Stimulated activated naive CD8-positive, alpha-beta T cell treated with anti-CD3 and anti-CD28 coated beads, Interleukin-15, Interleukin-2, amounts not matched to agents 100 U/mL and 50 U/mL, for 24 hours (primary cell): Measurements from ENCODE around the gene LCE1E.

Source experiments
- ATAC-seq: fragments of 150-1000 bp; cut with Tn5 transposase; one replicate; pipeline ENCODE4 v1.10.0; 2021
- DNase-seq: peaks from one replicate; pipeline ENCODE4 v3.0.0; 2021

Gene LCE1E

GRCh38 chr1:152783095-152783494 lies 3.0 kb upstream of the LCE1E start:
- DNase-seq: no peak
- ATAC-seq: no peak

- DNase-seq (no peak), ATAC-seq (no peak)
Observed at GRCh38 chr1:152795686-152796085, 9.6 kb downstream of the LCE1E start.

GRCh38 chr1:152796421-152796820 lies 10.4 kb downstream of the LCE1E start, which contains the start of gene LCE1D:
LCE1D (plus strand) TSS chr1:152796721; CDS start chr1:152797795, 1,074 bp downstream.
- DNase-seq (no peak), ATAC-seq (no peak)

- DNase-seq: no peak
- no peak for ATAC-seq
Observed at GRCh38 chr1:152801333-152801732, 15.3 kb downstream of the LCE1E start.

- DNase-seq (no peak), ATAC-seq (no peak)
Observed at GRCh38 chr1:152806576-152806975, 20.5 kb downstream of the LCE1E start, which contains the start of gene LCE1C. LCE1C (minus strand) TSS chr1:152806651; CDS start chr1:152805478, 1,173 bp downstream.

- ATAC-seq: no peak
- DNase-seq: no peak
Observed at GRCh38 chr1:152811050-152811449, 25.0 kb downstream of the LCE1E start.

- ATAC-seq (no peak), DNase-seq (no peak)
Observed at GRCh38 chr1:152811671-152812070, 25.6 kb downstream of the LCE1E start, which contains the start of gene LCE1B. LCE1B (plus strand) TSS chr1:152811971; CDS start chr1:152812447, 476 bp downstream.

GRCh38 chr1:152817309-152817708 lies 31.3 kb downstream of the LCE1E start:
- ATAC-seq: no peak

GRCh38 chr1:152823294-152823693 lies 37.2 kb downstream of the LCE1E start:
- DNase-seq: no peak
- no peak for ATAC-seq

More at GRCh38 chr1:152817309-152817708, 31.3 kb downstream of the LCE1E start:
- no peak for DNase-seq

GRCh38 chr1:152824964-152825363 lies 38.9 kb downstream of the LCE1E start:
- DNase-seq: no peak
- no peak for ATAC-seq

- ATAC-seq (no peak), DNase-seq (no peak)
Observed at GRCh38 chr1:152827173-152827572, 41.1 kb downstream of the LCE1E start, which contains the start of gene LCE1A. LCE1A (plus strand) TSS chr1:152827473; CDS start chr1:152827473, 0 bp downstream.

- ATAC-seq (no peak), DNase-seq (no peak)
Observed at GRCh38 chr1:152836870-152837269, 50.8 kb downstream of the LCE1E start.
